NCI-H187 treated with DMSO at 0.1 percent for 48 hours (cell line): ENCODE measurements around the gene RBM12.

Experiments
- DNase-seq: peaks from one replicate; lab custom pipeline; 2025; lab: John Stamatoyannopoulos, UW

RBM12 gene

DNA sequence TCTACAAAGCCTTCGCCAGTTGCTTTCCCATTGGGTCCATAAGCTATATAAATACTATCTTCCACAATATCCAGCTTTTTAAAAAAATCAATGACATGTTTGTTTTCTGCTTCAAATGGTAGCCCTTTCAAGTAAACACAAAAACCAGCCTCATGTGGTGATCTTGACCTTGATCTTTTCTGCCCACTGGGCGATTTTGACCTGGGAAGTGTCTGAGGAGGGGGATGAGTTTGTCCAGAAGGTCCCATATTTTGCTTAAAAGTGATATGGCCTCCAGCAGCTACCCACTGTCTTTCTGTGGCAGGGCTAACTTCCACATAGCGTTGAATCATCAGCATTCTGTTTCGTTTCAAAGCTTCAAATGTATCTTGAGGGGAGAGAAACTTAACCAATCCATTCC, 10.8 kb downstream of the RBM12 start:
- DNase-seq = no peak

GRCh38 chr20:35653430-35653734, 11.3 kb downstream of the RBM12 start:
- no peak for DNase-seq

GRCh38 chr20:35652641-35653429, 11.9 kb downstream of the RBM12 start:
- no peak for DNase-seq

GRCh38 chr20:35651958-35652357, 12.7 kb downstream of the RBM12 start:
- no peak for DNase-seq

- no peak for DNase-seq
Observed at GRCh38 chr20:35650632-35651031, 14.1 kb downstream of the RBM12 start.

DNA sequence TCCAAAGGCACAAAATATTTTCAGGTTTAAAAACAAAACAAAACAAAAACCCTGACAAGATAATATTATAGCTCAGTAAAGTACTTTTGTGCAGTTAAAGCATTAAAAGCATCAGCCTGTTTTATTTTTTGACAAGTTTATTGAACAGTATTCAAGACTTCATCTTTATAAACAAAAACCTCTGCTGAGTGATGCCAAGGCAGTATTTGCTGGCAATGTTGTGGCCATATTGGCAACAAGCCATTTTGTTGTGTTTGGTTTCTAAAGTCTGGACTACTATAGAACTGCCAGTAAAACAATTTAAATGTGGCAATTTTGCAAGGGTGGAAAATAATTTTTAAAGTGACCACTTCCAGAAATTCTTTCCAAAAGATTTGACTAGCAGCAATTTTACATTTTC, 15.9 kb downstream of the RBM12 start:
- no peak for DNase-seq

- no peak for DNase-seq
Observed at GRCh38 chr20:35644806-35645205, 19.9 kb downstream of the RBM12 start.

- no peak for DNase-seq
Observed at GRCh38 chr20:35643045-35643444, 21.7 kb downstream of the RBM12 start.

GRCh38 chr20:35641743-35642142, 23.0 kb downstream of the RBM12 start:
- DNase-seq = no peak

- no peak for DNase-seq
Observed at GRCh38 chr20:35640724-35641123, 24.0 kb downstream of the RBM12 start.

GRCh38 chr20:35638751-35639150, 25.9 kb downstream of the RBM12 start:
- no peak for DNase-seq

DNA sequence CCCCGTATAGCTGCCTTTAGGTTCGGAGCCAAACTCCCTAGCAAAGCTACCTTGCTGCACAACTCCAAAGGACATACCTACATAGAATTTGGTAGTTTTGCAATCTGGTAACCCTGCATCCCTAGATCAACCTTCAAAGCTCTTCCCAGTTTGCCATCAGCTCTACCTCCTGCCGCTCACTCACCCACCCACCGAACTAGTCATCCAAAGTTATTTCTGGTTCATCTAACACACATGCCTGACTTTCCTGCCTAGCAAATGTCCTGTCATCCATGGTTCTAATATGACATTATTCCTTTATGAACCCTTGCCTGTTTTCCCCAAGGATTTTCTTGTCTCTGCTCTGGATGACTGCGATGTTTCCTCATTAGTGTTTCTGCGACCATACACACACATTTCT, 27.4 kb downstream of the RBM12 start:
- no peak for DNase-seq

GRCh38 chr20:35636095-35636494, 28.6 kb downstream of the RBM12 start:
- no peak for DNase-seq

DNA sequence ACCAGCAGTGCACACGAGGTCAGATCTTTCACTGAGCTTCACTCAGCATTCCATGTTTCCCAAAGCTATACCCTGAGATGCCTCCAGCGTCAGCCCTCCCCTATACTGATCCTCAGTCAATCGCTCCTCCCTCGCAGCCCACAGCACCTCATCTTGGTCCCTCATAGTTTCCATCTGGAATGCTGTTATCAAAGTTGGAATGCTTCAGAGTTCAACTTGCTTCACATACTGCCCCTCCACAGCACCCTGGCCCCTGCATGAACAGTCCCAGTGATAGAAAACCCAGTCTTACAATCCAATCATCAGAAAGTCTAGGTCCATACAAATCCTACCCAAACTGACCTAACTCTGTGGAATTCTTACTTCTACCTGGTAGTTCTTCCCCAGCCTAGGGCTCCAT, 29.0 kb downstream of the RBM12 start:
- no peak for DNase-seq

- DNase-seq = no peak
Observed at GRCh38 chr20:35632539-35633115, 32.1 kb downstream of the RBM12 start.

DNA sequence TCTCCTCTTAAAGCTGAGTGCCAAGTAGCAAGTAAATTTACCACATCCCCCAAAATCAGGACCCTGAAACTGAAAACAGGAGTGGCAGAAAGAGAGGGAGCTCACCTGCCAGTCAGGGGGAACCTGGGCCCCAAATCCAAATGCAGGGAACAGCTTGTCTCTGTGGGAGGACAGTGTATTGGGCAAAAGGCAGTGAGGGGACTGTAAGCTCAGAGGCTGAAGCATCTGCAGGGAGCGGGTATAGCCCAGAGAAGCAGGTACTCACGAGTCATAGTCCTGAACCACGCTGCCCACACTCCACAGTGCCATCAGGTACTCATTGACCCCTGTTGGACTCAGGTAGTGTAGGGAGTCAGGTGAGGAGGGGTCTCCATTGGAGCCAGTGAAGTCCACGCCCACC, 34.1 kb downstream of the RBM12 start:
- no peak for DNase-seq

- no peak for DNase-seq
Observed at GRCh38 chr20:35629427-35630145, 35.1 kb downstream of the RBM12 start.

DNA sequence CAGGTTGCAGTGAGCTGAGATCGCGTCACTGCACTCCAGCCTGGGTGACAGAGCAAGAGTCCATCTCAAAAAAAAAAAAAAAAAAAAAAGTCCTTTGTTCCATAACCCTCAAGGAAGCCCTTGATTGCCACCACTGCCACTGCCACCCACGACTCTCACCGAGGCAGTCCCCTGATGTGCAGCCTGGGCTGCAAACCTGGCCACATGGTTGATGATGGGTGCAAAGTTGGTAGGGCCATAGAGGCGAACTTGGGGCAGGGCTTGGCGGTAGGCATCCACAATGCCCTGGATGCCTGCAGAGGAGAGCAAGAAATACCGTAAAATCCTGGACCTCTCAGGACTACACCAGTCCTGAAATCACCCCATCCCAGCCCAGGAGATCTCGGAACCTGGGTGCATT, 37.6 kb downstream of the RBM12 start:
- DNase-seq = no peak

DNA sequence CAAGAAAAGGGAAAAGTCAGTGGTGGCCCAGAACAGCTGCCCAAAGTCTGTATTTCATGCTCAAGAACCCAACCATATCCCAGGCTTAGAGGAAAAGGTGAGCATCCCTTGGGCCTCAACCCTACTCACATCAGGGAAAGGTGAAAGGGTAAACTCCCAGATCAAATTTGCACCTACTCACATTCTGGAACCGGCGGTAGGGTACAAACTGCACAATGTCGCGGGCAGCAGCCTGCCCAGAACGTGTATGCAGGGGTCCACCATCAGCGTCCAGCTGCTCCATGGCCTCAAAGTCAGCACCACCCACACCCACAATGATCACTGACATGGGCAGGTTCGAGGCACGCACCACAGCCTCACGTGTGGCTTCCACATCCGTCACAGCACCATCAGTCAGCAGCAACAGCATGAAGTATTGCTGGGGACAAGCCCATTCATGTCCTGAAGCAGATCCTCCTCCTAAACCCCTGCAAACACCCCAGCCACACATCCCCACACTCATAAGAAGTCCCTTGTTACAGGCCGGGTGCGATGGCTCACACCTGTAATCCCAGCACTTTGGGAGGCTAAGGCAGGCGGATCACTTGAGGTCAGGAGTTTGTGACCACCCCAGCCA, 38.2 kb downstream of the RBM12 start:
- no peak for DNase-seq

GRCh38 chr20:35625584-35626385, 38.9 kb downstream of the RBM12 start:
- DNase-seq = no peak

DNA sequence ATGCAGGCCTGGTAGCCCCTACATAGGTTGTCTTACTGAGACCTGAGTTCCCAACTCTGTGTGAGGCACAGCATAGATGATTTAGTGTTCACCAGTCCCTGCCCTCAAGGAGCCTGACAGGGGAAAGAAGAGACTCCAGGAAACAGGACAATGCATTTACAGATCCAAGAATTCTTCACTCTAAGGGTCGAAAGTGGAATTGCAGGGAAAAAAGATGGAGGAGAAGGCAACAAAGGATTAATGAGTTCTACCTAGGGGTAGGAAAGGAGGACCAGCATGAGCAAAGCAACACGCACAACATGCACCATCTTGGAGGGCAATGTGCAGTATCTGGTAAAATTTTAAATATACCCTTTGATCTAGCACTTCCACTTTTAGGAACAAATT, 43.1 kb downstream of the RBM12 start:
- DNase-seq = no peak
